GM18870 (cell line): Measurements from ENCODE around the gene FDX1.

Source experiments
- ATAC-seq: cut with Tn5 transposase; IDR thresholded peaks from one replicate; pipeline ENCODE4 v1.9.1; 2021; ENCODE audit warnings: moderate library complexity; ENCODE audit not compliant: unreplicated experiment

The FDX1 gene

GRCh38 chr11:110431051-110431672 lies 1.4 kb downstream of the FDX1 start:
- no peak for ATAC-seq

DNA sequence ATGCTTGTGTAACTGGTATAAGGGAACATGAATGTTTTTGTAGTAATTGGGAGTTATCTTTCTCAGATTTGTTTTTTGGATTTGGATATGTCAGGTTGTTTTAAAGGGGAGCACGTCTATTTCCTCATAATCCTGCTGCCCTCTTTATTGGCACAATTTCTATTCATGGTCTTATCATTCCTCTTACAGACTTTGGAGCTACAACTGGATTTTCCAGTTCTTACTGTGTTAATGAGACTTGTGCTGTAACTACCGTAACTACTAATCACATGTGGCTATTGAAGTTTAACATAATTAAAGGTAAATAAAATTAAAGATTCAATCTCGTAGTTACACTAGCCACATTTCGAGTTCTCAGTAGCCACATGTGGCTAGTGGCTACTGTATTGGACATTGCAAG lies 1.9 kb downstream of the FDX1 start:
- no peak for ATAC-seq

DNA sequence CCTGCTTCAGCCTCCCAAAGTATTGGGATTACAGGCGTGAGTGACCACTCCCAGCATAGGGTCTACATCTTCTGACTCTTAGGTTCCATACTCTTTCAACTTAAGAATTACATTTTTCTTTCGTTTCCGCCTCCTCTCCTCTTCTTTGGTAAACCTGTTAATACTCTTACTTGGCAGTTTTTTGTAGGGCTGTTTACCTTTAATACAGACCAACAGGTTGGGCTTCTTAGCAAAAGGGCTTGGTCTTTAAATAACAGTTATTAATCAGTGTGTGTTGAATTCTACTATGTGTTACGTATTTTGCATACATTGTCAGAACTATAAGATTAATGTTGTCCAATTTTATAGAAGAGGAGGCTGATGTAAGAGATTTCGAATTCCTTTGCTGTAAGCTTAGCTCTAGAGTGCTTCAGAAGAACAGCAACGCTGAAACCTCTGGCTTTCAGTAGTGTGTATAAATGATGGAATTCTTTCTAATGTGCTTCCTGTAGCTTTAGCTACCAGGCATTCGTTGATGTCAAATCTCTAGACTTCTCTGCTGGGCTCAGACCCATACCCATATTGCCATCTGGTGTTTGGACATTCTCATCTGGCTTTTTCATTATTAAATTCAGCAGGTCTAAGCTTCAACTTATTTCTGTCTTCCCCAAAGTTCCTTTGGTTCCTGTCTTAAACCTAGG lies 3.1 kb downstream of the FDX1 start:
- no peak for ATAC-seq

DNA sequence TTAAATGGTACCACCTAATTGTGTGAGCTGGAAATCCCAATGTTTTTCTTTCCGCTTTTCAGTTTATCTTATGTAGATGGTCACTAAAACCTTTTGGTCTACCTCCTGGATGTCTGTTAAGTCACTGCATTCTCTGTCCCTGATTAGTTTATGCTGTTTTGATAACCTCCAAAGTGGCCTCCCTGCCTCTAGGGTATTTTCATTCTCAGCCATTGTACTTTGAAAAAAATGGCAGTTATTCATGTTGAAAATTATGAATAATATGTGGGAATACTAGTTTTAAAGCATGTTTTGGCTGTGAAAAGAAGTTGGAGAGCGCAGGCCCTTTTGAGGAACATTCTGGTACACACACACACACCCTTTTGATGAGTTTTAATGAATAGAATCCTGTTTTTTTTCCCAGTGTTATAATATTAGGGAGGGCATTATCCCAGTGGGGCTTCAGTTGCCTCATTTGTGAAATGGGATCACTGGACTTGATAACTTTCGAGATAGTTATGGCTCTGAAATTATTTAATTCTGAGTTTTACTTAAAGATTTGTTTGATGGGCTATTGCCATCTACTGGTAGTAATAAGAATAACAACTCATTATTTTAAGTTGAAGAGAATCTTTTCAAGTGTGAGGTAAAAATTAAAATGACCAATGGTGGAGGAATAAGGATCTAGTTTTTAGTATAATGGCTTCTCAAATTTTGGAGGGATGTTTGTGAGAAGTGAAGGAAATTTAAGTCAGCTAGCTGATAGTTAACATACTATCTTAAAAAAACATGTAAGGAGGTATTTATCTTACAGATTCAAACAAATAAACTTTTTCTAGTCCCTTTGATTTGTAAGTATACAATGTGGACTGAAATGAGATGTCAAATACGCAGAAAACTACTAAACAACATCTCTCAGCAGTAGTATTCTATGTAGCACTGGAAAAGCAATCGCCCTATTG lies 3.9 kb downstream of the FDX1 start:
- ATAC-seq = no peak

- ATAC-seq = peak; percentile 21
These were observed 5.4 kb downstream of the FDX1 start for GRCh38 chr11:110434952-110435779.

DNA sequence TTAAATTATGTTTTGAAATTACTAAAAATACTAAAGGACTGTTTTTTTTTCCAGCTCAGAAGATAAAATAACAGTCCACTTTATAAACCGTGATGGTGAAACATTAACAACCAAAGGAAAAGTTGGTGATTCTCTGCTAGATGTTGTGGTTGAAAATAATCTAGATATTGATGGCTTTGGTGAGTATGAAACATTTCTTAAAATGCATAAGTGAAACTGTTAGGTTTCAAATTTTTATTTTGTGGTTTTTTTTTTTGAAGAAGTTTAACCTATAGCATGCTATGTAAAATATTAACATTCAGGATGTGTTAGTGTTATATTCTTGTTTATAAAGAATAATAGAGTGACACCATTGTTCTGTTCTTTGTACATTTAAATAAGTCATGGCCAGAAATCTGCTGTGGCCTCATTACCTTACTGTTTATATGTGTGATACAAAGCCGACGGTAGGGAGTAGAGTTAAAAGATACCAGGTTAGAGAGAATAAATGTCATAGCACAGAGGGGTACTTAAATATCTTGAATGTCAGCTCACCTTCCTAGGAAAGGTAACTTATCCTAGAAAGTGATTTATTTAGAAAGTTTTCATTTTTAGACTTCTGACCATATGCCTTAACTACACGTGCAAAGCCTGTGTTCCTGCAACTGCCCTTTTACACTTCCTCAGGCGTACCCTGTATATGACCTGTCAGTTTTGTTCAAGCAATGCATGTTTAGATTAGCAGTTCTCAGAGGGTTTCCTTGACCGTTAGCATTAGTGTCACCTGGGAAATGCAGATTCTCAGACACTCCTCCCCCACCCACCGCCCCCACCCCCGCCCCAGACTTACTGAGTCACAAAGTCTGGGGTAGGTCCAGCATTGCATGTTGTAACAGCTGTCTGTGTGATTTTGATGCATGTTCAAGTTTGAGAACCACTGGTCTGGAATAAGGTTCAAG lies 6.3 kb downstream of the FDX1 start:
- ATAC-seq = peak; percentile 54

- no peak for ATAC-seq
These were observed 8.3 kb downstream of the FDX1 start for GRCh38 chr11:110438017-110438416.

DNA sequence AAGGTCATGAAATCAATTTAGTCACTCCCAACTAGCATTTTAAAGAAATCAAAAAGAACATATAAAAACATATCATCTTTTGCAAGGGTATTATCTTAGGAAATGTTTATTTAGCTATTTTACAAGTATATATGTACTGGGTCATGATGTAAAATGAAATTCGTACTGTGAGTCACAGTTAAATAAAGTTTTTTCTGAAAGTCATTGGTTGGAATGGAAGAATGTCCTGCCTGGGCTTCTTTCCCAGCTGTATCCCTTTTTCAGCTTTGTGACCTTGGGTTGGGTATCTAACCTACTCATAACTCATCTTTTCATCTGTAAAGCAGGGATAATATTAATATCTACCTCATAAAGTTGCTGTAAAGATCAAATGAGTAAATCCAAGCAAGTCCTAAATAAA lies 15.7 kb downstream of the FDX1 start:
- ATAC-seq = no peak

DNA sequence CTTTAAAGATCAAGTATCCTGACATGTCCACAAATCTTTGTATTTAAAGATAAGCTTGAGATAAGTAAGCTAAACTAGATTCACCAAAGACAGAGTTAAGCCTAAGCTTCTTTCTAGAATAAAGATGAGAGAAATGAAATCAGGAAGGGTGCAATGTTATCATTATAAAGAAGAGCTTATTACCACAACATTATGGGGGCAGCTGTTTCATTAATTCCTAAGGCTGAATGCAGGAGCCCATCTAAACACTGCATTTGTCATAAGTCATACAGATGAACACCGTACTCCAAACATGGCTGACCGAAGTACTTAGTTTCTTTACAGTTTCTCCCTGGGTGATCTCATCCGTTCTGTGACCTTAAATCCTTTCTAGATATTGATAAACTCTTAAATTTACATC lies 16.3 kb downstream of the FDX1 start:
- no peak for ATAC-seq

GRCh38 chr11:110446594-110446993 lies 16.8 kb downstream of the FDX1 start:
- ATAC-seq = no peak

GRCh38 chr11:110447343-110447742 lies 17.6 kb downstream of the FDX1 start:
- ATAC-seq = no peak

DNA sequence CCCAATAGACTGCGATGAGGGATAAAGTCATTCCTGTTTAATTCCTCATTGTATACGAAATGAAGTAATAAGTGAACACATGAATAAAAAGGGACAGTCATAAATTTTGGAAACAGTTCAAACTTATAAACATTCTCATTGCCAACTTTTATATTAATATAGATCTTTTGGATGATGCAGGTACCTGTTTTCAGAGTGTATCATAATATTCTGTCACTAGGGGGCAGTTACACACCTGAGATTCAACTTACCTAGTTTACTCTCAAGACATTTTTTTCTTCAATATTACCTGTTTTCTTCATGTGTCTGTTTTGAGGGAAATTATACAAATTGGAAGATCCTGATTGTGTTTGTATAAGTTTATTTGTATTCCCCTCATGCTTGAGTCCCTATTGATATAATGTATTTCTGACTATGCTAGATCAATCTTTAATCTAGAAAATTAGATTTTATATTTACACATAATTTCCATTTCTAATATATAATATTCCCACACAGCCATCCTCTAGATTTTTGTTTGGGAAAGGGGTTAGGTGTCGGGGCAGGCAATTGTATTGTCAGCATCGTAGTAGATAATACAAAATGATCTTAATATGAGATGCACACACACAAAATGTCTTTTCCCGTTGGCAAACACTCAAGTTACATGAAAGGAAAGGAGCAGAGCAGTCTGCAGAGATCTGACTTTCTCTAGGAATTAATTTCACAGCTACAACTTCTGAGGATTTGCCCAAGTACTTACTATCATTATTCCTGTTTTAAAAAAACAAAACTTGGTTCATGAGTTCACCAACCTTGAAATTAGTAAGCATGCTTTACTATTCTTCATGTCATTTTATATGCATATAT lies 18.4 kb downstream of the FDX1 start:
- ATAC-seq = no peak

GRCh38 chr11:110450246-110450645 lies 20.5 kb downstream of the FDX1 start:
- ATAC-seq = no peak

DNA sequence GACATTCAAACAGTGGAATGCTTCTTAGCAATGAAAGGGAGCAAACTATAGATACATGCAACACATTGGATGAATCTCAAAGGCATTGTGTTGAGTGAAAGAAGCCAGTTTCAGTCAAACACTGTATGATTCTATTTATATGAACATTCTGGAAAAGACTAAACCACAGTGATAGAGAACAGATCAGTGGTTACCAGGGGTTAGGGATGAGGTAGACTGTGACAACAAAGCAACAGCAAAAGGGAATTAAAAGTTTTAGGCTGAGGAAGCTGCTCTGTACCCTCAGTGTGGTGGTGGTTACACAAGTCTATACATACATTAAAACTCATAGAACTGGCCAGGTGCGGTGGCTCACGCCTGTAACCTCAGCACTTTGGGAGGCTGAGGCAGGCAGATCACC lies 23.0 kb downstream of the FDX1 start:
- no peak for ATAC-seq

- ATAC-seq = peak; percentile 72
These were observed 24.1 kb downstream of the FDX1 start for GRCh38 chr11:110453684-110454354.

- peak; percentile 45 for ATAC-seq
These were observed 24.9 kb downstream of the FDX1 start for GRCh38 chr11:110454609-110455008.

GRCh38 chr11:110455718-110456117 lies 26.0 kb downstream of the FDX1 start:
- ATAC-seq = no peak

DNA sequence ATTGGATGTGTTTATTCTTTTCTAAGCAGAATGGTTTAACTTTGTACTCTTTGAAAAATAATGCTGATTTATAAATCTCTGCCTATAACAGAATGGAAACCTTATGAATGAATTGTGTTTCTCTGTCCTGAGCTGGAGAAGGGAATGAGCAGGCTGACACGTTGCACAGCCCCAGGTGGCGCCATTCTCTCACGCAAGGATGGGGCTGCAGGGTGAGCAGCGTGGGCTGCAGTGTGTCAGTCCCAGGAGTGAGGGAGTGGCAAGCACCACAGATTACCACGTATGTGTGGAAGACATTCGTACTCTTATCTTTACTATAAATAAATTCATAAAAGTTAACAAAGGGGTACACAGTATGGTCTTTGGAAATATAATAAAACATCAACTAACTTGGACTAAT lies 33.4 kb downstream of the FDX1 start:
- ATAC-seq = no peak
